ENCODE results near the gene PDE7B. TPM values are rescaled to one million over a fixed set of nuclear protein-coding genes. Genes with fewer than 3 reads are reported as not detected.

The PDE7B gene
- total and polyA plus RNA-seq, 2 donors (not counting 1 experiment from before 2014, with no cell fraction given): 7.9 to 21.5 TPM

DNA sequence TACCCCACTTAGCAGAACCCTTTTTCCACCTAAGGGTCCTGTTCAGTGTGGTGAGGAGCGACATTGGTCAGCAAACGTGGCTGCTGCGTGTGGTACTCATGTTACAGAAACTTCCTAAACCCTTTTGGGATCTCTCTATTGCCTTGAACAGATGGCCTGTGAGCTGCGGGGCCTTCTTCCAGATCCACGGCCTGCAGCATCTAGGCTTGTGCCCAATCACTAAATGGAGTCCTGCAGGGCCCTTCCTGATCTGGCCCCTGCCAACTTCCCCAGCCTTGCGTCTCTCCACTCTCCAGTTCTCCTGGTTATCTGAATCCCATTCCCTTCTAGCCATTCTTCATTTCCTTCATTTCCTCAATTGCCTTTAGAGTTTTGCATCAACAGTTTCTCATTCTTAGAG, 85.6 kb downstream of the PDE7B start:
- TF ChIP-seq, protein P1, sequence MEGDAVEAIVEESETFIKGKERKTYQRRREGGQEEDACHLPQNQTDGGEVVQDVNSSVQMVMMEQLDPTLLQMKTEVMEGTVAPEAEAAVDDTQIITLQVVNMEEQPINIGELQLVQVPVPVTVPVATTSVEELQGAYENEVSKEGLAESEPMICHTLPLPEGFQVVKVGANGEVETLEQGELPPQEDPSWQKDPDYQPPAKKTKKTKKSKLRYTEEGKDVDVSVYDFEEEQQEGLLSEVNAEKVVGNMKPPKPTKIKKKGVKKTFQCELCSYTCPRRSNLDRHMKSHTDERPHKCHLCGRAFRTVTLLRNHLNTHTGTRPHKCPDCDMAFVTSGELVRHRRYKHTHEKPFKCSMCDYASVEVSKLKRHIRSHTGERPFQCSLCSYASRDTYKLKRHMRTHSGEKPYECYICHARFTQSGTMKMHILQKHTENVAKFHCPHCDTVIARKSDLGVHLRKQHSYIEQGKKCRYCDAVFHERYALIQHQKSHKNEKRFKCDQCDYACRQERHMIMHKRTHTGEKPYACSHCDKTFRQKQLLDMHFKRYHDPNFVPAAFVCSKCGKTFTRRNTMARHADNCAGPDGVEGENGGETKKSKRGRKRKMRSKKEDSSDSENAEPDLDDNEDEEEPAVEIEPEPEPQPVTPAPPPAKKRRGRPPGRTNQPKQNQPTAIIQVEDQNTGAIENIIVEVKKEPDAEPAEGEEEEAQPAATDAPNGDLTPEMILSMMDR (conservative IDR thresholded peaks at IDR 0.05 in 1 of 2, IDR thresholded peaks at IDR 0.05 in 1 of 2; ENCODE audit: low read depth in 1 of 2, low read length in 2 of 2): no peak
- TF ChIP-seq EZH2 (IDR thresholded peaks at IDR 0.05; ENCODE audit: low read length, missing control alignments): no peak
- H3K27me3 ChIP-seq (ENCODE audit: control insufficient read depth, insufficient read depth, low read length): no peaks in the 10 kb centered on the region
- H3K4me3 ChIP-seq (replicated peaks in 1 of 4; ENCODE audit: control extremely low read depth in 1 of 4, insufficient read depth in 1 of 4, low read depth in 3 of 4, low read length in 4 of 4): no peak overlapping the region
- H3K9ac ChIP-seq (ENCODE audit: insufficient read depth, low read length): no peak overlapping the region
- no peaks in the 10 kb centered on the region for H4K20me1 ChIP-seq (ENCODE audit: control insufficient read depth, extremely low read depth, insufficient read depth, low read length)
- H3K27ac ChIP-seq (ENCODE audit: insufficient read depth, low read length): peak overlapping the region; percentile 88
- H3K79me2 ChIP-seq (ENCODE audit: control insufficient read depth, insufficient read depth, low read length): no peaks in the 10 kb centered on the region
- no peak overlapping the region for H3K4me2 ChIP-seq (ENCODE audit: extremely low read depth, insufficient read depth, low read length)
- no peaks in the 10 kb centered on the region for H3K9me3 ChIP-seq (ENCODE audit: control insufficient read depth, insufficient read depth, low read depth, low read length)
- no peak overlapping the region for H2AFZ ChIP-seq (ENCODE audit: low read length)
- peaks cover 15% of the 10 kb centered on the region for H3K4me1 ChIP-seq (ENCODE audit: control insufficient read depth, extremely low read depth, insufficient read depth, low read length)
- DNase-seq (ENCODE audit: low read depth in 2 of 2): no peak
- H3K36me3 ChIP-seq (ENCODE audit: control insufficient read depth, insufficient read depth, low read length): no peaks in the 10 kb centered on the region

DNA sequence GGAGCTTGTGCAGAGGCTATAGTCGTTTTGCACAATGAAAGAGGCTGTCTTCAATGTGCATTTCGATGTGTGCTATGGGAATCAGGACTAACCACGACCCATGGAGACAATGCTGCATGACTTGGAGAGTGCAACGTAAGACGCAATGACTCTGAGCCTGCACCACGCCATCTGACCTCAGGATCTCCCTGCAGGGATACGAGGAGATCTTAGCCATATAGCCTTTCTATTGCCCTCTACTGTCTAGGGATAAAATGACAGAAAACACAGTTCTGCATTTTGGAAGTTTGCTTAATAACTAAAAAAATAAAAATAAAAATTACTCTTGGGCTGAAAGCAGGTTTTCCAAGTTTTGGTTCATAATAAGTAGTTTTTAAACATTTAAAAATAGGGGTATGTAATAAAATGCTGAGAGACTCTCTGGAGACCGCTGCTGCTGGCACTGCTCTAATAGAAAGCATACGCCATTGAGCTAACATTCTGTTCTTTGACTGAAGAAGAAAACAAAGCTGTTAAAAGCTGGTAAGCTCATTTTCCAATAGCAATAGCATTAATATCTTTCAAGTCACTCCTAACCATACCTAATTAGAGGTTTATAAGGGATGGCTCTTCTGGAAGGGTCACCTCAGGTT, 87.2 kb downstream of the PDE7B start:
- H4K20me1 ChIP-seq (ENCODE audit: control insufficient read depth, extremely low read depth, insufficient read depth, low read length): no peaks in the 10 kb centered on the region
- no peak overlapping the region for H3K4me3 ChIP-seq (replicated peaks in 1 of 4; ENCODE audit: control extremely low read depth in 1 of 4, insufficient read depth in 1 of 4, low read depth in 3 of 4, low read length in 4 of 4)
- no peaks in the 10 kb centered on the region for H3K79me2 ChIP-seq (ENCODE audit: control insufficient read depth, insufficient read depth, low read length)
- no peaks in the 10 kb centered on the region for H3K36me3 ChIP-seq (ENCODE audit: control insufficient read depth, insufficient read depth, low read length)
- no peak overlapping the region for H2AFZ ChIP-seq (ENCODE audit: low read length)
- H3K9me3 ChIP-seq (ENCODE audit: control insufficient read depth, insufficient read depth, low read depth, low read length): no peaks in the 10 kb centered on the region
- H3K27me3 ChIP-seq (ENCODE audit: control insufficient read depth, insufficient read depth, low read length): no peaks in the 10 kb centered on the region
- DNase-seq (ENCODE audit: low read depth in 2 of 2): peak; percentile 47 to 68
- TF ChIP-seq EZH2 (IDR thresholded peaks at IDR 0.05; ENCODE audit: low read length, missing control alignments): no peak
- TF ChIP-seq, protein P1 (conservative IDR thresholded peaks at IDR 0.05 in 1 of 2, IDR thresholded peaks at IDR 0.05 in 1 of 2; ENCODE audit: low read depth in 1 of 2, low read length in 2 of 2): peak; percentile 41 to 43
- peak overlapping the region; percentile 19 for H3K4me2 ChIP-seq (ENCODE audit: extremely low read depth, insufficient read depth, low read length)
- H3K9ac ChIP-seq (ENCODE audit: insufficient read depth, low read length): no peak overlapping the region
- H3K27ac ChIP-seq (ENCODE audit: insufficient read depth, low read length): no peak overlapping the region
- peaks cover 15% of the 10 kb centered on the region for H3K4me1 ChIP-seq (ENCODE audit: control insufficient read depth, extremely low read depth, insufficient read depth, low read length)

DNA sequence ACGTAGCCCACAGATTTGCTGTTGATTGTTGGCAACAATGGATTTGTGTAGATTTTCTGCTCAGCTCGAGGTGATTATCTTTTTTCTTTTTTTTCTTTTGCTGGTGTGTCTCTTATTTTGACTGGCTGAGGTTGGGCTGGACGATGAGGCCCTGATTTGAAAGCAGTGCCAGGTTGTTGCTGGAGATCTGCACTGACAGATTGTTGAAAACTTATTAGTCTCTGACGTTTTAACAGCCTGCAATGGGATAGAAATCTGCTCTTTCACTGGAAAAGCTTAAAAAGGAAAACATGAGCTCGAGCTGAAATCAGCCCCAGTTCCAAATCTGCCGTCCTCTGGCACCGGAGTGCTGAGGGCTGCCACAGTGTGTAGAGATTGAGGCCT, 87.7 kb downstream of the PDE7B start:
- no peaks in the 10 kb centered on the region for H3K79me2 ChIP-seq (ENCODE audit: control insufficient read depth, insufficient read depth, low read length)

More for the DNA sequence above, 87.7 kb downstream of the PDE7B start:
- Histone ChIP-seq H3K4me2 (ENCODE audit: extremely low read depth, insufficient read depth, low read length) (peak overlapping the region; percentile 19), H4K20me1 (ENCODE audit: control insufficient read depth, extremely low read depth, insufficient read depth, low read length) (no peaks in the 10 kb centered on the region), H2AFZ (ENCODE audit: low read length) (peak overlapping the region; percentile 19), H3K9ac (ENCODE audit: insufficient read depth, low read length) (no peak overlapping the region), H3K4me3 (replicated peaks in 1 of 4; ENCODE audit: control extremely low read depth in 1 of 4, insufficient read depth in 1 of 4, low read depth in 3 of 4, low read length in 4 of 4) (no peak overlapping the region), H3K9me3 (ENCODE audit: control insufficient read depth, insufficient read depth, low read depth, low read length) (no peaks in the 10 kb centered on the region), H3K27ac (ENCODE audit: insufficient read depth, low read length) (no peak overlapping the region), H3K4me1 (ENCODE audit: control insufficient read depth, extremely low read depth, insufficient read depth, low read length) (peaks cover 15% of the 10 kb centered on the region), H3K36me3 (ENCODE audit: control insufficient read depth, insufficient read depth, low read length) (no peaks in the 10 kb centered on the region), H3K27me3 (ENCODE audit: control insufficient read depth, insufficient read depth, low read length) (no peaks in the 10 kb centered on the region)
- TF ChIP-seq, protein P1 (conservative IDR thresholded peaks at IDR 0.05 in 1 of 2, IDR thresholded peaks at IDR 0.05 in 1 of 2; ENCODE audit: low read depth in 1 of 2, low read length in 2 of 2): no peak
- TF ChIP-seq EZH2 (IDR thresholded peaks at IDR 0.05; ENCODE audit: low read length, missing control alignments): no peak
- DNase-seq (ENCODE audit: low read depth in 2 of 2): peak in 1 of 2 donors; percentile 36

Data from fibroblast of lung (primary cell).